Activated T-helper 17 cell treated with anti-CD3 and anti-CD28 coated beads, Interleukin-2, amount 50 U/mL, for 72 hours (primary cell): ENCODE data around the gene UBE2F. TPM values are rescaled to one million over a fixed set of nuclear protein-coding genes. Genes with fewer than 3 reads are reported as not detected.

Experiments used
- ATAC-seq: fragments of 150-1000 bp; cut with Tn5 transposase; replicated peaks from 2 replicates; pipeline ENCODE4 v1.10.0; 2021; ENCODE audit warnings: mild to moderate bottlenecking, moderate library complexity
- H3K27ac Mint-ChIP-seq: one replicate; pipeline ENCODE4 v1.8.0; 2022; ENCODE audit warnings: mixed read lengths
- H3K27me3 Mint-ChIP-seq: one replicate; pipeline ENCODE4 v1.8.0; 2022; ENCODE audit warnings: mixed read lengths
- H3K36me3 Mint-ChIP-seq: one replicate; pipeline ENCODE4 v1.8.0; 2022; ENCODE audit warnings: low read depth, mild to moderate bottlenecking, mixed read lengths
- H3K4me1 Mint-ChIP-seq: one replicate; pipeline ENCODE4 v1.8.0; 2022; ENCODE audit warnings: mixed read lengths
- H3K4me3 Mint-ChIP-seq: one replicate; pipeline ENCODE4 v1.8.0; 2022; ENCODE audit warnings: mild to moderate bottlenecking, mixed read lengths
- H3K9me3 Mint-ChIP-seq: one replicate; pipeline ENCODE4 v1.8.0; 2022; ENCODE audit warnings: mixed read lengths
- total RNA-seq, 2 donors: library from RNA; stranded (reverse); gene quantifications; one replicate each; pipeline ENCODE4 v1.2.3, GENCODE V29; 2022

Gene UBE2F
- total RNA-seq, 2 donors from 2014 or later, result 38.9 to 44.7 TPM

GRCh38 chr2:238087211-238087610, 120.4 kb downstream of the UBE2F start:
- no peaks in the 10 kb centered on the region for H3K9me3 Mint-ChIP-seq
- peaks cover 76% of the 10 kb centered on the region for H3K36me3 Mint-ChIP-seq
- ATAC-seq, result no peak
- H3K27me3 Mint-ChIP-seq, result no peaks in the 10 kb centered on the region
- peak overlapping the region; percentile 32 for H3K27ac Mint-ChIP-seq
- H3K4me3 Mint-ChIP-seq, result no peak overlapping the region
- H3K4me1 Mint-ChIP-seq, result no peaks in the 10 kb centered on the region

- ATAC-seq, result no peak
- peaks cover 60% of the 10 kb centered on the region for H3K36me3 Mint-ChIP-seq
- H3K27me3 Mint-ChIP-seq, result no peaks in the 10 kb centered on the region
- no peak overlapping the region for H3K4me3 Mint-ChIP-seq
- H3K9me3 Mint-ChIP-seq, result no peaks in the 10 kb centered on the region
- H3K4me1 Mint-ChIP-seq, result no peaks in the 10 kb centered on the region
- H3K27ac Mint-ChIP-seq, result no peak overlapping the region
Measured at GRCh38 chr2:238090887-238091286, 124.1 kb downstream of the UBE2F start.

- Mint-ChIP-seq H3K4me1 (no peaks in the 10 kb centered on the region), H3K9me3 (no peaks in the 10 kb centered on the region), H3K36me3 (peaks cover 55% of the 10 kb centered on the region), H3K27ac (no peak overlapping the region), H3K4me3 (no peak overlapping the region), H3K27me3 (no peaks in the 10 kb centered on the region)
- no peak for ATAC-seq
Measured at GRCh38 chr2:238091436-238092060, 124.7 kb downstream of the UBE2F start.

Other genes starting within 250 kb of the UBE2F start
- 1 to 10 TPM; 2.1 to 3.9 TPM for gene RBM44, start 168.2 kb upstream of the UBE2F start, total RNA-seq
- gene RAMP1, start 107.4 kb upstream of the UBE2F start, total RNA-seq, result under 1 TPM in 1 of 2 donors, not detected in 1; 0.54 TPM
- gene SCLY, start 94.0 kb downstream of the UBE2F start, total RNA-seq, result 10 to 100 TPM; 56.2 to 57.1 TPM
- 1 to 10 TPM in 1 of 2 donors, under 1 TPM in 1; 0.39 to 1.0 TPM for gene ESPNL, start 133.3 kb downstream of the UBE2F start, total RNA-seq
- not detected for gene KLHL30, start 171.7 kb downstream of the UBE2F start, total RNA-seq
- gene ERFE, start 192.0 kb downstream of the UBE2F start, total RNA-seq, result not detected
- gene ILKAP, start 236.7 kb downstream of the UBE2F start, total RNA-seq, result 10 to 100 TPM; 33.6 to 53.6 TPM